CD4-positive, alpha-beta T cell (primary cell): ENCODE data around the gene PIK3C2G. TPM values are rescaled to one million over a fixed set of nuclear protein-coding genes. Genes with fewer than 3 reads are reported as not detected.

Source experiments
- ATAC-seq: fragments of 200-7000 bp; cut with Tn5 transposase; one replicate; pipeline ENCODE4 v1.10.0; 2022; ENCODE audit warnings: mild to moderate bottlenecking; ENCODE audit not compliant: poor library complexity
- CTCF ChIA-PET: fragments of 350-600 bp; sonication (Branson Sonifier 250); formaldehyde crosslinking; loops from one replicate; lab custom pipeline; 2021; ENCODE audit warnings: antibody characterized with exemption, inconsistent platforms; lab: Charles Lee
- POLR2A ChIA-PET: fragments of 350-600 bp; sonication (Branson Sonifier 250); formaldehyde crosslinking; loops from one replicate; lab custom pipeline; 2021; ENCODE audit warnings: antibody characterized with exemption, inconsistent platforms; lab: Charles Lee
- DNase-seq, 14 experiments: peaks; one replicate each; pipeline ENCODE4 v3.0.0-alpha.2; 2013 to 2020; ENCODE audit warnings: mixed read lengths in 2 of 14
- H3K27ac ChIP-seq, 2 donors: one replicate each; pipeline versions ENCODE4 v1.5.1 to v1.7.0; 2013; ENCODE audit warnings: low read length in 2 of 2, low read depth in 1 of 2, mild to moderate bottlenecking in 1 of 2
- H3K27me3 ChIP-seq, 2 experiments: 1 replicate in 1 of 2; 2 replicates in 1 of 2; pipeline versions ENCODE4 v1.6.1 to v1.7.0; 2013; ENCODE audit warnings: low read length in 2 of 2, control low read depth in 1 of 2, mild to moderate bottlenecking in 1 of 2, moderate library complexity in 1 of 2; ENCODE audit not compliant: insufficient read depth in 2 of 2, control insufficient read depth in 1 of 2
- H3K36me3 ChIP-seq: one replicate; pipeline ENCODE4 v1.6.1; 2013; ENCODE audit warnings: low read length, control low read depth; ENCODE audit not compliant: insufficient read depth
- H3K4me1 ChIP-seq: one replicate; pipeline ENCODE4 v1.6.1; 2013; ENCODE audit warnings: low read length, control low read depth; ENCODE audit not compliant: insufficient read depth
- H3K4me3 ChIP-seq: one replicate; pipeline ENCODE4 v1.5.1; 2013; ENCODE audit warnings: mild to moderate bottlenecking, low read length, moderate library complexity
- H3K9me3 ChIP-seq, 2 experiments: 1 replicate in 1 of 2; 2 replicates in 1 of 2; pipeline versions ENCODE4 v1.6.1 to v1.7.0; 2013; ENCODE audit warnings: low read length in 2 of 2, mild to moderate bottlenecking in 2 of 2, control low read depth in 1 of 2, moderate library complexity in 1 of 2; ENCODE audit not compliant: control insufficient read depth in 1 of 2, insufficient read depth in 1 of 2
- H3K27ac Mint-ChIP-seq: one replicate; pipeline ENCODE4 v1.8.0; 2020; ENCODE audit warnings: mixed read lengths
- H3K27me3 Mint-ChIP-seq: one replicate; pipeline ENCODE4 v1.8.0; 2021; ENCODE audit warnings: mixed read lengths
- H3K36me3 Mint-ChIP-seq: one replicate; pipeline ENCODE4 v1.8.0; 2021; ENCODE audit warnings: low read depth, mixed read lengths
- H3K4me1 Mint-ChIP-seq: one replicate; pipeline ENCODE4 v1.8.0; 2021; ENCODE audit warnings: low read depth, mixed read lengths
- H3K4me3 Mint-ChIP-seq: one replicate; pipeline ENCODE4 v1.8.0; 2020; ENCODE audit warnings: mild to moderate bottlenecking, mixed read lengths
- H3K9me3 Mint-ChIP-seq: one replicate; pipeline ENCODE4 v1.8.0; 2020; ENCODE audit warnings: mixed read lengths
- CTCF ChIP-seq: fragments of 200-600 bp; IDR thresholded peaks from one replicate; pipeline ENCODE4 v1.8.0; 2022; ENCODE audit warnings: antibody characterized with exemption, mild to moderate bottlenecking
- intact Hi-C, 2 experiments: fragments of 100-400 bp; cut with DNase I in 1 of 2; cut with micrococcal nuclease in 1 of 2; formaldehyde crosslinking; loops; one replicate each; pipeline versions ENCODE4 v1.15.1 to v1.9.0; 2023 to 2025; cut with DNase I, micrococcal nuclease
- total RNA-seq, 174 experiments: library from RNA in 2 of 174; stranded (reverse) in 2 of 174; gene quantifications; one replicate each; pipeline ENCODE4 v1.2.3 and lab custom pipeline; 2021 to 2026

PIK3C2G gene
- total RNA-seq, 2 experiments from 2014 or later: not detected

GRCh38 chr12:18297902-18298301 is 36.6 kb downstream of the PIK3C2G start:
- Mint-ChIP-seq H3K27me3 (no peaks in the 10 kb centered on the region), H3K36me3 (no peaks in the 10 kb centered on the region), H3K4me1 (no peaks in the 10 kb centered on the region), H3K9me3 (peaks cover 9% of the 10 kb centered on the region), H3K27ac (no peak overlapping the region), H3K4me3 (no peak overlapping the region)
- no peak overlapping the region for H3K4me3 ChIP-seq
- intact Hi-C loops: no loop called here
- H3K4me1 ChIP-seq: no peaks in the 10 kb centered on the region
- CTCF ChIA-PET: no interaction called here
- DNase-seq (no peak), ATAC-seq (no peak)
- H3K27me3 ChIP-seq: no peaks in the 10 kb centered on the region
- H3K36me3 ChIP-seq: no peaks in the 10 kb centered on the region
- no peak for TF ChIP-seq CTCF
- POLR2A ChIA-PET: no interaction called here
- H3K9me3 ChIP-seq: peaks cover 10 to 12% of the 10 kb centered on the region in 2 experiments
- no peak overlapping the region for H3K27ac ChIP-seq

GRCh38 chr12:18302809-18303430 is 41.6 kb downstream of the PIK3C2G start:
- ChIA-PET POLR2A (no interaction called here), CTCF (no interaction called here)
- ATAC-seq (no peak), DNase-seq (no peak)
- Mint-ChIP-seq H3K4me1 (no peaks in the 10 kb centered on the region), H3K9me3 (peaks cover 9% of the 10 kb centered on the region), H3K27me3 (no peaks in the 10 kb centered on the region), H3K27ac (no peak overlapping the region), H3K36me3 (no peaks in the 10 kb centered on the region), H3K4me3 (no peak overlapping the region)
- Histone ChIP-seq H3K36me3 (no peaks in the 10 kb centered on the region), H3K4me3 (no peak overlapping the region), H3K27ac (no peak overlapping the region), H3K27me3 (no peaks in the 10 kb centered on the region), H3K9me3 (peaks cover 10 to 16% of the 10 kb centered on the region in 2 experiments), H3K4me1 (no peaks in the 10 kb centered on the region)
- TF ChIP-seq CTCF: no peak
- intact Hi-C loops: no loop called here

- Mint-ChIP-seq H3K36me3 (no peaks in the 10 kb centered on the region), H3K9me3 (peaks cover 4% of the 10 kb centered on the region), H3K4me1 (no peaks in the 10 kb centered on the region), H3K27me3 (no peaks in the 10 kb centered on the region), H3K4me3 (no peak overlapping the region), H3K27ac (no peak overlapping the region)
- Histone ChIP-seq H3K36me3 (no peaks in the 10 kb centered on the region), H3K9me3 (peaks cover 10 to 16% of the 10 kb centered on the region in 2 experiments), H3K27ac (no peak overlapping the region), H3K4me1 (no peaks in the 10 kb centered on the region), H3K27me3 (no peaks in the 10 kb centered on the region), H3K4me3 (no peak overlapping the region)
- no peak for TF ChIP-seq CTCF
- no peak for ATAC-seq
- intact Hi-C loops: no loop called here
- CTCF ChIA-PET: interaction anchor here (1.2 kb wide), 1 partner anchor 14 kb away, joined by 3 read pairs; no protein-coding TSS in a partner anchor
- POLR2A ChIA-PET: no interaction called here
- DNase-seq: no peak
Measured at GRCh38 chr12:18304609-18305008, 43.3 kb downstream of the PIK3C2G start.
